ENCODE measurements around the gene C2orf69. TPM values are rescaled to one million over a fixed set of nuclear protein-coding genes. Genes with fewer than 3 reads are reported as not detected.
"Not testable (repeated sequence)": the region's sequence is repeated elsewhere in the genome, so short reads cannot be mapped to it uniquely, and the experiment has no call there.

The C2orf69 gene, protein sequence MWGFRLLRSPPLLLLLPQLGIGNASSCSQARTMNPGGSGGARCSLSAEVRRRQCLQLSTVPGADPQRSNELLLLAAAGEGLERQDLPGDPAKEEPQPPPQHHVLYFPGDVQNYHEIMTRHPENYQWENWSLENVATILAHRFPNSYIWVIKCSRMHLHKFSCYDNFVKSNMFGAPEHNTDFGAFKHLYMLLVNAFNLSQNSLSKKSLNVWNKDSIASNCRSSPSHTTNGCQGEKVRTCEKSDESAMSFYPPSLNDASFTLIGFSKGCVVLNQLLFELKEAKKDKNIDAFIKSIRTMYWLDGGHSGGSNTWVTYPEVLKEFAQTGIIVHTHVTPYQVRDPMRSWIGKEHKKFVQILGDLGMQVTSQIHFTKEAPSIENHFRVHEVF
- 6.8 and 8.2 TPM in 2 replicates for total RNA-seq (2014; rRNA removed; shearing (Covaris generic))

DNA sequence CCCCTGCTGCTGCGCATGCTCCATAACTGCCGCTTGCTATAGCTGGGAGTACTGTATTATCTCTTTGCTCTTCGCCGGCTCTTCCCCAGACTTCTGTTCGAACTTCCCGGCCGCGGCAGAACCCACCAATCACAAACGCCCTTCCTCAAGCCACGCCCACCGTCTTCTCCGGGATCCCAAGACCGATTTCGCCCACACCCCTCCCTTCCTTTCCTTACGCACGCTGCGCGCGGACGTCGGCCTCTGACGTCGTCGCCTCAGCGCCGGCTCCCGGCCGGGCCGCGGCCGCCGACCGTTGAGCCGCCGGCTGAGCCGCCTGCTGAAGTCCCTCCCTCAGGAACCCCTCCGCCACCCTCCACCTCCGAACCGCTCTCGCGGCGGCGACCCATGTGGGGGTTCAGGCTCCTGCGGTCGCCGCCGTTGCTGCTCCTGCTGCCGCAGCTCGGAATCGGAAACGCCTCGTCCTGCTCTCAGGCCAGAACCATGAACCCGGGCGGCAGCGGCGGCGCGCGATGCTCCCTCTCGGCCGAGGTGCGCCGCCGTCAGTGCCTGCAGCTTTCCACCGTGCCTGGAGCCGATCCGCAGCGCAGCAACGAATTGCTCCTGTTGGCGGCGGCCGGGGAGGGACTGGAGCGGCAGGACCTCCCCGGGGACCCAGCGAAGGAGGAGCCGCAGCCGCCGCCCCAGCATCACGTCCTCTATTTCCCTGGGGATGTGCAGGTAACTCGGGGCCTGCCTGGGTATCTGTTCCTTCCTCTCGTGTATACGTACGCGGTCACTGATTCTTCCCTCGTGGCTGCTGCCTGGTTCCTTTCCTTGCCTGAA, at the start of gene C2orf69:
Gene C2orf69 (plus strand): TSS at position 242 of the 825 bp plus-strand sequence. CDS start 146 bp downstream, at position 388.
- peak; percentile 97 for DNase-seq (ENCODE audit: low spot score)

DNA sequence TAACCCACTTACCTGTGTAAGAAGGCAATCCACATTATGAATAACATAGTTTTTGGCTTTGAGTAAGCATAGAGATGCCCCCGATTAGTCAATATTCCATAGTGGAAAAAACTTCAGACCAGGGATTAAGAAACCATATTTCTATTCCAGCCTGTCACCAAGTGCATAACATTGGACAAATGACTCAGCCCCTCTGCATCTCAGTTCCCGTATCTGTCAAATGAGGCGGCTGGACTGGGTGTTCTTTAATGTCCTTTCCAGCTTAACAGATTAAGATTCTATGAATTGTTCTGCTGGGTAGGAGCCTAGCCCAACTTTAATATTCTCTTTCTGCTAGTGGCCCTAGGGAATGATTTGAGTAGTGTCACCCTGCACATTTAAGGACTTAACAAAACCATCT, 48.3 kb upstream of the C2orf69 start:
- no peak for DNase-seq (ENCODE audit: low spot score)

DNA sequence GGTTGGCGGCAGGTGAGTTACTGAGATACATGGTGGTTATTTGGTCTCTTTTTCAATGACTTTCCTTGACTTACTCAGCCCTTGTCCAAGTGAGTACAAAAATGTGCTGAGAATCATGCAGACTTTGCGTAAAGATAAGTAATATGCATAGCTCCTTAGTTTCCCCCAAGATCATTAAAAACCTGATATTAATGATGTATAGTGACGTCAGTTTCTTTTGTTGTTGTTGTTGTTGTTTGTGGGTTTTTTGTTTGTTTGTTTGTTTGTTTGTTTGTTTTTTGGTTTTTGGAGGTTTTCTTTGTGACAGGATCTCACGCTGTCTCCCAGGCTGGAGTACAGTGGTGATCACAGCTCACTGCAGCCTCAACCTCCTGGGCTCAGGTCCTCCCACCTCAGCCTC, 45.2 kb upstream of the C2orf69 start:
- DNase-seq (ENCODE audit: low spot score): no peak

DNA sequence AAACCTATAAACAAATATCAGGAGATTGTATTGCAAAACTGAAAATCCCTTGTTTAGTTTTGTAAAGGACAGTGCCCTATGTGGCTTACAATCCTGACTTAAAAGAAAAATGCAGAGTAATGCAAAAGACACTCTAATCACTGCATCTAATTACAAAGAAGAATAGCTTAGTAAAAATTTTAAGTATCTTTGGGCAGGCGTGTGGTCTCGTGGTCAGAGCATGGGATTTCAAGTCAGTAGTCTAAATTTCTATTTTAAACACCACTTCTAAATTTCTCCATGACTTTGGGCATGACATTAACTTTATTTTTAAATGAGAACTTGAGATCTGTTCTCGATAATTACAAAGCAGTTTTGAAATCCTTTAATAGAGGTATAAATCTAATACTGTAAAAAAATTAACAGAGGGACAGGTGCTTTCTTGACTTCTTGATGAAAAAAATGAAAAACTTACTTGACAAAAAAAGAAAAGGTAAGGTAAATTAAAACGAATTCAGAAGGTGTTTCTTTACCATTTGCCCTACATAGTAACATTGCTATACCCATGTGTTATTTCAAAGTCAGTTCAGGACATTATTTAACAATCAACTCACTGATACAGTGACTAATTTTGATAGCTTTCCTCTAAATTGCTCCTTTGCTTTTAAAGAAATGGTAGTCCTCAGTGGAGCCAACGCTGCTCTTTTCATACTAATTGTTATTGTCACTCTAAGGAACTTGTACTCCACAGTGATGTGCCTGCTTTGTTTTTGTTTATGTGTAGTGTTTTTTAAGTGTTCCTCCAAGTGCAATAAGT, 42.5 kb upstream of the C2orf69 start:
- no peak for DNase-seq (ENCODE audit: low spot score)

DNA sequence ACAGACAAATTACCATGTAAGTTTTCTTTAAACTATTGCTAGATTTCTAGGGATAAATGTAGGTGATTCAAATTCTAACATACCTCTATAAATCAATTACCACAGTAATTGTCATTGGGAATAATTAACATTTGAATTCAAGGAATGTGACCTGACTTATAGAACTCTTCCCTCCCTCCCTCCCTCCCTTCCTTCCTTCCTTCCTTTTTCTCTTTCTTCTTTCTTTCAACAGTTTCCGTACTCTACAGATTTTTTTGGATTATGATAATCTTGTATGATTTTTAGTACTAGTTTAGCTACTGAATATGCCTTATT, 41.9 kb upstream of the C2orf69 start:
- DNase-seq (ENCODE audit: low spot score): no peak

DNA sequence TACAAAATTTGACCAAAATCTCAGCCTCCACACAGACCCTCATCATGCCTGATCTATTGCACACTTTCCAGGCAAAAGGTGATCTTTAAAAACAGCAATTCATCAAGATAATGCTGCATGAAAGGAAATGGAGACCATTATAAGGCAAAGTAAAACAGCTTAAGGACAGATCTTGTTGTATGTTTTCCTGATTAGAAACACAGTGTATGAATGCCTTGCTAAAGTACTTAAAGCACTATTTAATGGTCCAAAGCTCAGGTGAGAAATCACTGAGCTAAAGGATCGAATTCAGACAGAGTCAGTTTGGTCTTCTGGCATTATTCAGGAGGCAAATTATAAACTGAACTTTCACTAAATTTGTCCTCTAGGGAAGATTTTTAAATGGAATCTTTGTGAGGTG, 41.4 kb upstream of the C2orf69 start:
- no peak for DNase-seq (ENCODE audit: low spot score)

DNA sequence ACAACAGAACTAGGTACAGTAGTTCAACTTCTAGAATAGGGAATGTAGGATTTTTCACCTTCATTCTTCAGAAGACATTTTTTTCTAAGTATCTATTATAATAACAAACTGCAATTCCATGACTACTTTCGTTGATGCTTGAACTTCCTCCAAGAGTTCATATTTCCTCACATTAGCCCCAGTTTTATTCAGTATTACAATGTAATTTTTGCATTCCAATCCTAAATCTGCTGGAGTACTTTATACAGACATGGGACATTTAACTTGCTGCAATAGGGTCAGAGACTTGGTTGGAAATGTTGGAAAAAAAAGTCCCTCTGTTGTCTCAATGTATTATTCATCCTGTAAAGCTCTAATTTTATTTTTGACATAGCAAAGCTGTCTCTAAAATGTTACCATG, 40.5 kb upstream of the C2orf69 start:
- DNase-seq (ENCODE audit: low spot score): no peak

DNA sequence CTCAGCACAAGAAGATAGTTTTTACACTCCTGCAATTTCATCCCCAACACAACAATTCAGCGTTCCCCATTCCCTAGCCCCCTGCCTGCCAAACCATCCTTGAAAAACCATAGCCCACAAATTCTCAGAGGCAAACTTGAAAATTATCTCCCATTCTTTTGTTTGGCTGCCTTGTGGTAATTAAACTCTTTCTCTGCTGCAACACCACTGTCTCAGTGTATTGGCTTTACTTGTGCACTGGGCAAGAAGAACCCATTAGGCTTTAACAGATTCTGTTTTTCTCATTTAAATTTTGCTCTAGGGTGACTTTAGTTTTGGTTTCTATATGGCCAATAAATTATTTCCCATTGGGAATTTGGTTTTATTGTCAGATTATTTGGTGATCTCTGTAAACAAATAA, 36.9 kb upstream of the C2orf69 start:
- no peak for DNase-seq (ENCODE audit: low spot score)

DNA sequence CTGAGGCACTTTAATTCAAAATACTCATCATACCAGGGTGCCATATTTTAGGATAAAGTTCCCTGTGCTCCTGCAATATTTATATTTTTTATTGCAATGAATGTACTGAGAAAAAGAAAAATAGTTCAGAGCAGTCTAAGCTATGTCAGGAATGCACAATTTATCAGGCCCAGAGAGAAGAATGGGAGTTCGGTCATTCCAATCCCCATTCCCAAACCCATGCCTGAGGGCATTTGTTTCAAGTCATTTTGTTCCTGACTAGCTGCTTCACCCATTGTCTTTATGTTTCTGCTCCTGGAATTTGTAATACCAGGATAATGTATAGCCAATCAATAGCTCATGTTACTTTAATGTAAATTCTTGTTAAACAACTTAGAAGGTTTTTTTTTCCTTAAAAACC, 35.7 kb upstream of the C2orf69 start:
- DNase-seq (ENCODE audit: low spot score): no peak

DNA sequence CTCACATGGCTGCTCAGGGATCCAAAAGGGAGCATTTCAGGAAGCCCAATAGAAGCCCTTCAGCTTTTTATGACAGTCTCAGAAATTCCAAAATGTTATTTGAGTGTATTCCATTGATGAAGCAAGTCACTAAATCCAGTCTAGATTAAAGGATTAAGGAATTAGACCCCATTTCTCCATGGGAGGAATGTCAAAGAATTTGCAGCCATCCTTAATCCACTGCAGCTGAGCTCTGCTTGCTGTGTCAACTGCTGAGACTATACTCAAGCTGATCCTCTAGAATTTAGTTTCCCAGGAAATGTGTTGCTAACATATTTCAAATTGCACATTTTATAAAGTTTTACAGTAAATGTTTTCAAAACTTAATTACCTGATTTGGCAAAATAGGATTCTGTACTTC, 28.4 kb upstream of the C2orf69 start:
- no peak for DNase-seq (ENCODE audit: low spot score)

DNA sequence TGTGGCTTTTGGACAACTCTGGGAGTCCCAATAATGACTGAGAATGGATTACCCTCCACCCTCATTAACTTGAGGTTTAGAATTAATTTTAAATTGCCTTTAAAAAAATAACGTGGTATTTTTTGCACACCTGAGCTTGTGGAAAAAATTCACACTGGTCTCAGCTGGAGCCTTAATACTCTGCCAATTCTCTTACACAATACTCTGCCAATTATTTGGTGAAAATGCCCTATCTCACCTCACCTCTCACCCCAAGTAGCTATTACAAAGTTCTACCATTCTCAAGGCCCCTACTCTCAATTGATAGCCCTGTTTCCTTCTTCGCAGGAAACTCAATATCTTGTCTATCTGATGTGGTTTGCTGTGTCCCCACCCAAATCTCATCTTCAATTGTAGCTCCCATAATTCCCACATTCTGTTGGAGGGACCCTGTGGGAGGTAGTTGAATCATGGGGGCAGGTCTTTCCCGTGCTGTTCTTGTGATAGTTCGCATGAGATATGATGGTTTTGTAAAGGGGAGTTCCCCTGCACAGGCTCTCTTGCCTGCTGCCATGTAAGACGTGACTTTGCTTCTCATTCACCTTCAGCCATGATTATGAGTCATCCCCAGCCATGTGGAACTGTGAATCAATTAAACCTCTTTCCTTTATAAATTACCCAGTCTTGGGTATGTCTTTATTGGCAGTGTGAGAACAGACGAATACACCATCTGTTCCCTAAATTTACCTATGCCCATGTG, 27.4 kb upstream of the C2orf69 start:
- no peak for DNase-seq (ENCODE audit: low spot score)

DNA sequence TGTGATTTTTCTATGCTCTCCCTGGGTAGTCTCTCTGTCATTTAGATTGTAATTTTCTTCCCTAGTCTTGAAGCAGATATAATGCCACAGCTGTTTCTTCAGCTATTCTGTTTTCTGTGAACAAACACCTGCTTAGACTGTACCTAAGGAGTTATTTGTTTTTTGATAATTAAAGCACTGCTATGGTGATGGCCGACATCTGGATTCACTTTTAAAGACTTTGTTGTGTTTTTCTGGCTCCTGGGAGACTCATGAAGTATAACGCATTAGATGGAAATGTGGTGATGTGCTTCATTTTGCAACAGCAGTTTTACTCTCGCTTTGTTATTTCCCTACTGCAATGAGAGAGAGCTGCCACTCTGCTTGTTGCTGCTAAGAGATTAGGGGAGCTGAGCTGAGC, 15.7 kb upstream of the C2orf69 start:
- no peak for DNase-seq (ENCODE audit: low spot score)

DNA sequence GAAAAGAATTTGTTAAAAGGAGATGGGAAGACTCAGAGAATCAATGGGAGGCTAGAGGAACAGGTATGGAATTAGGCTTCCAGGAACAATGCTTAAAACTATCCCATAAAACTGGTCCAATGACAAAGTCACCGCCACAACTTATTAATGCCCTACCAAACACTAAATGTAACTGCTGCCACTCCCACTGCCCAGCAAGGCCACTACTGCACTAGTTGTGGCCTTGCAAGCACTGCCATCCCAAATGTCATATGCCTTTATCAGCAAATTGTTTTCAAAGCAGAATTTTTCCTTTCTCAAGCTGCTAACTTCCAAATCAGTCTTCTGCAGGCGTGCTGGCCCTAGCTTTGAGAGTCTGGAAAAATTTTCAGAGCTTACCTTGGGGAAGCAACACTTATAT, 14.5 kb upstream of the C2orf69 start:
- DNase-seq (ENCODE audit: low spot score): no peak

DNA sequence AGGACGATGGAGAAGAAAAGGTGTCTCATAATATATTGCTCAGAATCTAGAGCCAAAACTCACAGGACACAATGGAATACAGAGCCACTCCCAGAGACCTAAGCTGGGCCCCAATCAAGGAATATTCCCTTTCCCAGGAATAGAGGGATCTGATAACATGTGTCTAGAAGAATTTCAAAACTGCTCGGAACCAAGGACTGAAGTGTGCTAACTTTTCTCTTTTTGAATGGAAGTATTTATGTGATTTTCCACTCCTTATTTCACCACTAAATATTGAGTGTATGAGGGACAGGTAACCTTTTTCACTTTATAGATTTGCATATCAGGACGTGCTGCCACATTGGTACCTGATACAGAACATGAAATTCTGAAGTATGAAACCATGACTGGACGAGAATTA, 9.2 kb upstream of the C2orf69 start:
- DNase-seq (ENCODE audit: low spot score): no peak

DNA sequence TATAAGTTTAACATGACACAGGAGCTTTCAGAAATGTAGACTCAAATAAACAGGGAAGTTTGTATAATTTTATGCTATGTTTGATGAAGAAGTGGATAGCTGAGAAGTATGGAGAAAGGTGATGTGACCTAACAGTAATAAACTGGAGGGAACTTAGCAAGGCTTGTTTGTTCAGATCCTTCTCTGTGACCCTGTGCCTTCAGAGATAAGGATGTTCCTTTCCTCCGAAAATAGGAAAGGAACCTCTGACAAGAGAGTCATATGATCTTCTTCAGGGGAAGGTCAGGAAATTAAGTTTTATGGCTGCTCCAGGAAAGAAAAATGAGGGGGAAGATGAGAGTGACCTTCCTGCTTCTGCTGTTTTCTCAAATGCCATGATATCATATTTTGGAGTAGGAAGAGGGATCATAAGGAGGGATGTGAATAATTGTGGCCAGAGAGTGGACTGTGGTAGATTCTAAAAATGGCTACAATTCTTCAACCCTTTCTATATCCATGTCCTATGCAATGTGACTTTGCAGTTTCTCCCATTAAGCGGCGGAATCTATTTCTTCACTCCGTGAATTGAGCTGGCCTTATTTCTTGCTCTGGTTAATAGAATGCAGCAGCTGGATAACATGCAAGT, 8.5 kb upstream of the C2orf69 start:
- no peak for DNase-seq (ENCODE audit: low spot score)

DNA sequence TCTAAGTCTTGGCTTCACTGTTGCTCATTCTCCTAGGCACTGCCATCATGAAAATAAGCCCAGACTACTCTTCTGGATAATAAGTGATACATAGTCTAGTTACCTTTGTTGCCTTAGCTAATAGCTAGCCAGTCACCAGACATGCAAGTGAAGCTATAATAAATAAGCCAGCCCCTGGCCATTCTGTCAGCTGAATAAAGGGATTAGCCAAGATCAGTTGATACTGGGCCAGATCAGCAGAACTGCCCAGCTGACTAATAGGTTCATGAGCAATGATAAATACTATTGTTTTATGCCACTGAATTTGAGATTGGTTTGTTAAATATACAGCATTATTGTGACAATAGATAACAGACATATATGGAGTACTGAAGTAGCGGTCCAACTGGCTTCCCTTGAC, 8.0 kb upstream of the C2orf69 start:
- DNase-seq (ENCODE audit: low spot score): no peak

DNA sequence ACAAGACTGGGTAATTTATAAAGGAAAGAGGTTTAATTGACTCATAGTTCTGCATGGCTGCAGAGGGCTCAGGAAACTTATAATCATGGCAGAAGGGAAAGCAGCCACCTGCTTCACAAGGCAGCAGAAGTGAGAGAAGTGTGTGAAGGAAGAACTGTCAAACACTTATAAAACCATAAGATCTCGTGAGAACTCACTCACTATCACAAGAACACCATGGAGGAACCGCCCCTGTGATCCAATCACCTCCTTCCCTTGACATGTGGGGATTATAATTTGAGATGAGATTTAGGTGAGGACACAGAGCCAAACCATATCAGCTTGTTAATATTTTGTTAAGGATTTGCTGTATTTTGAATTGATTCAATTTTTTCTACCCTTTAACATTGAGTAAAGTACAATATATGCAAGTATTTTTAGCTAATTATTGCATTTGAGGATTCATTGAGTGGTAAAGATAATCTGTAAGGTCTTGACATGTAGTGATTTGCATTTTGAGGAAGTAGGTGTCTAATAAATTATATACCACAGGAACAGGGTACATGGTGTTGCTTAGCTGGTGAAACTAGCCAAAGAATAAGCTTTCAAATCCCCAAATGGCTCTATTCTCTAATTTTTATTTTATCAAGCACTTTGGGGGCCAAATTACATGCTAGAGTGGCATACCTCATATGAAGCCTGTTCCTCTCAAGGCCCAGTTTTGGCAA, 3.9 kb upstream of the C2orf69 start:
- DNase-seq (ENCODE audit: low spot score): no peak

DNA sequence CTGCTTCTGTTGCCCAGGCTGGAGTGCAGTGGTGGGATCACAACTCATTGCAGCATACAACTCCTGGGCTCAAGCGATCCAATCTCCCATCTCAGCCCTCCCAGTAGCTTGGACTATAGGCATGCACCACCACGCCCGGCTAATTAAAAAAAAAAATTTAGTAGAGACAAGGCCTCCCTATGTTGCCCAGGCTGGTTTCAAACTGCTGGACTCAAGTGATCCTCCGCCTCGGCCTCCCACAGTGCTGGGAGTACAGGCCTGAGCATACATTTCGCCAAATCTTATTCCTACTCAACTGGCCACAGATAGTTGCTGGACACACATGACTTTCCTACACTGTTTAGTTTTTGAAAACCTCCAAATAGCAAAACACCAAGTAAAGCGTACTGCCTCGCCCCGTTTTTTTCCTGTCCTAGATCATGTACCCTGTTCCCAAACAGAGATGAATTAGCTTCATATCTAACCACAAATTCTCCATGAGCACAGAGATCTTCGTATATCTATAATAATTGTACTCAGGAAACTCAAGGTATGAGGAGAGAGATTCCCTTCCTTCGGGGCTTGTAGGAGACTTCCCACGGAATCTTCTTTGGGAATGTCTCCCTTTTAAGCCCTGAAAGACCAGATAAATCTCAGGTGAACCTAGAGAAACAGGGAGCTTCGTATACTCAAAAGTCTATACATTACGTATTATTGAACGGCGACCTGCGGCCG, 598 bp upstream of the C2orf69 start:
- DNase-seq (ENCODE audit: low spot score): no peak

DNA sequence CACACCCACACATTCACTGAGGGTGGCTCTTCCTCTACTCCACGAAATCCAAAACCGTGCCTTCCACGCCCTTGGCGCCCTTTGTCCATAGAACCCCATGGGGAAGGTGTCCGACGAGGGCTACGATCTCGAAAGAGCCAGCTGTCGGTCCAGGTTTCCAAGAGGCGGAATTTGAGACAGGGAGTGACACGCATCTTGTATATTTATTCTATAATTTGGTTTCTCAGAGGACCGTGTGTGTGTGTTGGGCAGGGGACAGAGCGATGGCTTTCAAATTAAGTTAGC, 726 bp downstream of the C2orf69 start:
- DNase-seq (ENCODE audit: low spot score): no peak

DNA sequence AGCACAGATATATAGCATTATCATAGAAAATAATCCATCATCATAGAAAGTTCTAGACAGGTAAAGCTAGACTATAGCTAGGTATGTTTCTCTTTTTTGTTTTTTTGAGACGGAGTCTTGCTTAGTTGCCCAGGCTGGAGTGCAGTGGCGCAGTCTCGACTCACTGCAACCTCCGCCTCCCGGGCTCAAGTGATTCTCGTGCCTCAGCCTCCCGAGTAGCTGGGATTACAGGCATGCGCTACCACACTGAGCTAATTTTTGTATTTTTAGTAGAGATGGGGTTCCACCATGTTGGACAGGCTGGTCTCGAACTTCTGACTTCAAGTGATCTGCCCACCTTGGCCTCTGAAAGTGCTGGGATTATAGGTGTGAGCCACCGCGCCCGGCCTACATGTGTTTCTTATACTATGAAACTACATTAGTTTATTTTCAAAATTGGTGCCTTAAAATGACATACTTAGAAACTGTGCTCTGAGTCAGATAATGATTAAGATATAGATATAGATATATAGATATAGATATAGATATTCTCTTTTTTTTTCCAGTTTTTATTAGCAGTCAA, 1.5 kb downstream of the C2orf69 start:
- not testable (repeated sequence) for DNase-seq (ENCODE audit: low spot score)
